SK-N-SH (cell line): Measurements from ENCODE around the gene ZMIZ2. TPM values are rescaled to one million over a fixed set of nuclear protein-coding genes. Genes with fewer than 3 reads are reported as not detected.

Experiments used
- CTCF ChIA-PET: fragments of 300-600, 350-600 bp; formaldehyde crosslinking; extraction: SDS; loops from one replicate; lab custom pipeline; 2021; lab: Yijun Ruan, JAX
- POLR2A ChIA-PET: fragments of 350-600 bp; sonication (Branson Sonifier 250); formaldehyde crosslinking; extraction: SDS; loops from one replicate; lab custom pipeline; 2020; ENCODE audit warnings: antibody characterized with exemption, inconsistent platforms; lab: Yijun Ruan, JAX
- DNase-seq: peaks from one replicate; pipeline ENCODE4 v3.0.0; 2012
- H2AFZ ChIP-seq: fragments of 200-600 bp; sonication (generic); 2 replicates; pipeline ENCODE4 v1.8.1; 2016; ENCODE audit warnings: antibody characterized with exemption, mild to moderate bottlenecking, low read depth
- H3F3A ChIP-seq: fragments of 200-600 bp; sonication (generic); replicated peaks from 2 replicates; pipeline ENCODE3; 2016; ENCODE audit warnings: antibody characterized with exemption, mild to moderate bottlenecking; ENCODE audit not compliant: insufficient read depth
- H3K27ac ChIP-seq, 2 experiments: fragments of 200-500 bp in 1 of 2; fragments of 200-600 bp in 1 of 2; sonication (Bioruptor generic) in 1 of 2; sonication (generic), shearing (Covaris generic) in 1 of 2; 2 replicates each; pipeline versions ENCODE4 v1.5.1 to v1.6.1; 2014 to 2016; ENCODE audit warnings: low read depth in 2 of 2, inconsistent platforms in 1 of 2, low read length in 1 of 2, mild to moderate bottlenecking in 1 of 2, mixed read lengths in 1 of 2
- H3K27me3 ChIP-seq: fragments of 200-600 bp; sonication (generic), shearing (Covaris generic); 2 replicates; pipeline ENCODE4 v1.6.1; 2016; ENCODE audit warnings: mixed run types; ENCODE audit not compliant: insufficient read depth
- H3K36me3 ChIP-seq, 2 experiments: fragments of 200-500 bp in 1 of 2; fragments of 200-600 bp in 1 of 2; sonication (Bioruptor generic) in 1 of 2; sonication (generic) in 1 of 2; replicated peaks in 1 of 2; 2 replicates each; pipeline versions ENCODE3 to v1.5.1; 2014 to 2016; ENCODE audit warnings: low read length in 1 of 2, mild to moderate bottlenecking in 1 of 2; ENCODE audit not compliant: insufficient read depth in 2 of 2, control insufficient read depth in 1 of 2
- H3K4me1 ChIP-seq, 2 experiments: fragments of 200-500 bp in 1 of 2; fragments of 200-600 bp in 1 of 2; sonication (Bioruptor generic) in 1 of 2; sonication (generic), shearing (Covaris generic) in 1 of 2; 2 replicates each; pipeline versions ENCODE4 v1.5.1 to v1.6.1; 2014 to 2016; ENCODE audit warnings: low read depth in 1 of 2, low read length in 1 of 2, mixed run types in 1 of 2; ENCODE audit not compliant: insufficient read depth in 2 of 2, control insufficient read depth in 1 of 2
- H3K4me2 ChIP-seq: fragments of 200-600 bp; sonication (generic), shearing (Covaris generic); 2 replicates; pipeline ENCODE4 v1.6.1; 2017; ENCODE audit warnings: mixed run types
- H3K4me3 ChIP-seq, 2 experiments: fragments of 200-500 bp in 1 of 2; fragments of 200-600 bp in 1 of 2; sonication (Bioruptor generic) in 1 of 2; sonication (generic), shearing (Covaris generic) in 1 of 2; 2 replicates each; pipeline versions ENCODE4 v1.5.1 to v1.8.1; 2014 to 2016; ENCODE audit warnings: low read depth in 2 of 2, inconsistent platforms in 1 of 2, low read length in 1 of 2, mild to moderate bottlenecking in 1 of 2, mixed read lengths in 1 of 2, moderate library complexity in 1 of 2
- H3K79me2 ChIP-seq: fragments of 200-600 bp; sonication (generic); 2 replicates; pipeline ENCODE4 v1.8.1; 2017; ENCODE audit warnings: mild to moderate bottlenecking; ENCODE audit not compliant: insufficient read depth
- H3K9ac ChIP-seq: fragments of 200-600 bp; sonication (generic); 2 replicates; pipeline ENCODE4 v1.6.1; 2017; ENCODE audit warnings: mixed run types
- H3K9me2 ChIP-seq: fragments of 200-600 bp; sonication (generic); 2 replicates; pipeline ENCODE4 v1.6.1; 2017; ENCODE audit warnings: mixed run types
- H3K9me3 ChIP-seq: fragments of 200-600 bp; sonication (generic); 2 replicates; pipeline ENCODE4 v1.6.1; 2017; ENCODE audit warnings: mixed run types, mild to moderate bottlenecking, moderate library complexity
- H4K20me1 ChIP-seq: fragments of 200-600 bp; sonication (generic); 2 replicates; pipeline ENCODE4 v1.6.1; 2017; ENCODE audit warnings: mild to moderate bottlenecking, mixed run types; ENCODE audit not compliant: insufficient read depth
- CHD2 ChIP-seq: fragments of 150-350 bp; IDR thresholded peaks from 2 replicates; pipeline ENCODE4 v1.6.1; 2018; ENCODE audit warnings: low read length; ENCODE audit not compliant: partially characterized antibody
- FOSL2 ChIP-seq: IDR thresholded peaks from 2 replicates; pipeline ENCODE4 v1.4.0; 2012; ENCODE audit warnings: low read depth, mild to moderate bottlenecking, moderate library complexity, borderline replicate concordance
- FOXJ3 ChIP-seq: sonication (generic); formaldehyde crosslinking; IDR thresholded peaks from 2 replicates; pipeline ENCODE4 v1.5.1; 2020; ENCODE audit warnings: mild to moderate bottlenecking, missing genetic modification reagents
- JUND ChIP-seq: IDR thresholded peaks from 2 replicates; pipeline ENCODE4 v1.4.0; 2012
- MEF2A ChIP-seq: IDR thresholded peaks from 2 replicates; pipeline ENCODE4 v1.4.0; 2012; ENCODE audit warnings: low read depth, borderline replicate concordance
- NFIC ChIP-seq: IDR thresholded peaks from 2 replicates; pipeline ENCODE4 v1.4.0; 2012; ENCODE audit warnings: borderline replicate concordance
- PBX3 ChIP-seq: IDR thresholded peaks from 2 replicates; pipeline ENCODE4; 2012
- POLR2AphosphoS5 ChIP-seq: IDR thresholded peaks from 2 replicates; pipeline ENCODE4 v1.6.1; 2012; ENCODE audit warnings: low read depth, low read length
- RAD21 ChIP-seq: IDR thresholded peaks from 2 replicates; pipeline ENCODE4 v1.6.1; 2012; ENCODE audit warnings: mild to moderate bottlenecking, low read length
- SMC3 ChIP-seq: IDR thresholded peaks from 2 replicates; pipeline ENCODE4 v1.6.1; 2012; ENCODE audit warnings: low read depth, low read length, improper control_type of control experiment
- whole genome bisulfite sequencing: methylation state at CpG from one replicate; pipeline ENCODE4 v1.1.6; 2017; ENCODE audit warnings: low lambda C conversion rate; 5-methylcytosine and 5-hydroxymethylcytosine counted together
- polyA plus RNA-seq, 3 experiments: library from polyadenylated mRNA; depleted of rRNA; stranded (reverse); fragments of >200 nt; gene quantifications; 2 replicates each; pipeline ENCODE4 v1.2.3, GENCODE V29; 2012
- TF ChIP-seq, protein P1 (sequence below): IDR thresholded peaks from 2 replicates; pipeline ENCODE4 v1.6.1; 2012; ENCODE audit warnings: mild to moderate bottlenecking, low read depth, low read length, moderate library complexity

ZMIZ2 gene
- polyA plus RNA-seq, 1 of the 3 experiments (the other 2 are of a cell fraction), result 18.1 TPM

GRCh38 chr7:44716205-44716604, 32.4 kb upstream of the ZMIZ2 start:
- H2AFZ ChIP-seq, result no peak overlapping the region
- POLR2A ChIA-PET, result no interaction called here
- H3K79me2 ChIP-seq, result no peaks in the 10 kb centered on the region
- TF ChIP-seq RAD21 (no peak), FOXJ3 (CRISPR knock-in tag) (no peak), SMC3 (no peak), PBX3 (no peak)
- DNase-seq, result no peak
- H3K9me2 ChIP-seq, result no peaks in the 10 kb centered on the region
- no peaks in the 10 kb centered on the region for H3K36me3 ChIP-seq
- no peaks in the 10 kb centered on the region for H3F3A ChIP-seq
- H4K20me1 ChIP-seq, result no peaks in the 10 kb centered on the region
- no peaks in the 10 kb centered on the region for H3K9me3 ChIP-seq
- H3K27me3 ChIP-seq, result no peaks in the 10 kb centered on the region
- H3K27ac ChIP-seq, result no peak overlapping the region
- no peak overlapping the region for H3K9ac ChIP-seq
- 87% methylated on average over 3 of the region's 3 CpGs for WGBS
- no peaks in the 10 kb centered on the region; a peak in 1 of 4 replicates for H3K4me1 ChIP-seq
- H3K4me3 ChIP-seq, result no peak overlapping the region
- CTCF ChIA-PET, result no interaction called here
- no peak overlapping the region for H3K4me2 ChIP-seq

- H3K36me3 ChIP-seq, result no peaks in the 10 kb centered on the region
- H3K27ac ChIP-seq, result no peak overlapping the region
- no peak overlapping the region for H3K4me2 ChIP-seq
- H3K9ac ChIP-seq, result no peak overlapping the region
- POLR2A ChIA-PET, result no interaction called here
- no peak overlapping the region for H2AFZ ChIP-seq
- TF ChIP-seq FOSL2, result no peak
- TF ChIP-seq POLR2AphosphoS5, result no peak
- no peak for TF ChIP-seq MEF2A
- TF ChIP-seq CHD2, result no peak
- no peak for TF ChIP-seq JUND
- TF ChIP-seq NFIC, result no peak
- TF ChIP-seq, protein P1, sequence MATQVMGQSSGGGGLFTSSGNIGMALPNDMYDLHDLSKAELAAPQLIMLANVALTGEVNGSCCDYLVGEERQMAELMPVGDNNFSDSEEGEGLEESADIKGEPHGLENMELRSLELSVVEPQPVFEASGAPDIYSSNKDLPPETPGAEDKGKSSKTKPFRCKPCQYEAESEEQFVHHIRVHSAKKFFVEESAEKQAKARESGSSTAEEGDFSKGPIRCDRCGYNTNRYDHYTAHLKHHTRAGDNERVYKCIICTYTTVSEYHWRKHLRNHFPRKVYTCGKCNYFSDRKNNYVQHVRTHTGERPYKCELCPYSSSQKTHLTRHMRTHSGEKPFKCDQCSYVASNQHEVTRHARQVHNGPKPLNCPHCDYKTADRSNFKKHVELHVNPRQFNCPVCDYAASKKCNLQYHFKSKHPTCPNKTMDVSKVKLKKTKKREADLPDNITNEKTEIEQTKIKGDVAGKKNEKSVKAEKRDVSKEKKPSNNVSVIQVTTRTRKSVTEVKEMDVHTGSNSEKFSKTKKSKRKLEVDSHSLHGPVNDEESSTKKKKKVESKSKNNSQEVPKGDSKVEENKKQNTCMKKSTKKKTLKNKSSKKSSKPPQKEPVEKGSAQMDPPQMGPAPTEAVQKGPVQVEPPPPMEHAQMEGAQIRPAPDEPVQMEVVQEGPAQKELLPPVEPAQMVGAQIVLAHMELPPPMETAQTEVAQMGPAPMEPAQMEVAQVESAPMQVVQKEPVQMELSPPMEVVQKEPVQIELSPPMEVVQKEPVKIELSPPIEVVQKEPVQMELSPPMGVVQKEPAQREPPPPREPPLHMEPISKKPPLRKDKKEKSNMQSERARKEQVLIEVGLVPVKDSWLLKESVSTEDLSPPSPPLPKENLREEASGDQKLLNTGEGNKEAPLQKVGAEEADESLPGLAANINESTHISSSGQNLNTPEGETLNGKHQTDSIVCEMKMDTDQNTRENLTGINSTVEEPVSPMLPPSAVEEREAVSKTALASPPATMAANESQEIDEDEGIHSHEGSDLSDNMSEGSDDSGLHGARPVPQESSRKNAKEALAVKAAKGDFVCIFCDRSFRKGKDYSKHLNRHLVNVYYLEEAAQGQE, result no peak
- H3K27me3 ChIP-seq, result no peaks in the 10 kb centered on the region
- H3K9me3 ChIP-seq, result no peaks in the 10 kb centered on the region
- no peaks in the 10 kb centered on the region for H3F3A ChIP-seq
- no peaks in the 10 kb centered on the region for H4K20me1 ChIP-seq
- CTCF ChIA-PET, result no interaction called here
- no peaks in the 10 kb centered on the region for H3K79me2 ChIP-seq
- WGBS, result 48% methylated on average over 4 of the region's 4 CpGs
- no peak overlapping the region for H3K4me3 ChIP-seq
- DNase-seq, result no peak
- no peaks in the 10 kb centered on the region for H3K9me2 ChIP-seq
- H3K4me1 ChIP-seq, result no peaks in the 10 kb centered on the region
Observed at GRCh38 chr7:44720301-44720700, 28.3 kb upstream of the ZMIZ2 start.
